Neural crest cell (in vitro differentiated cells): ENCODE results near the gene GABRB1. TPM values are rescaled to one million over a fixed set of nuclear protein-coding genes. Genes with fewer than 3 reads are reported as not detected.

ENCODE experiments used
- DNase-seq: peaks from one replicate; pipeline ENCODE4 v3.0.0; 2021; ENCODE audit warnings: low read depth, mixed read lengths, low spot score
- H3K27ac Mint-ChIP-seq: one replicate; pipeline ENCODE4 v1.8.0; 2021; ENCODE audit warnings: mild to moderate bottlenecking, mixed read lengths; ENCODE audit not compliant: unreplicated experiment
- H3K27me3 Mint-ChIP-seq: 2 replicates; pipeline ENCODE4 v1.8.0; 2021; ENCODE audit warnings: low read depth, mild to moderate bottlenecking, mixed read lengths
- H3K36me3 Mint-ChIP-seq: 2 replicates; pipeline ENCODE4 v1.8.0; 2021; ENCODE audit warnings: low read depth, mild to moderate bottlenecking, mixed read lengths
- H3K4me1 Mint-ChIP-seq: 2 replicates; pipeline ENCODE4 v1.8.0; 2021; ENCODE audit warnings: mixed read lengths
- H3K4me3 Mint-ChIP-seq: one replicate; pipeline ENCODE4 v1.8.0; 2021; ENCODE audit warnings: mild to moderate bottlenecking, mixed read lengths
- H3K9me3 Mint-ChIP-seq: 2 replicates; pipeline ENCODE4 v1.8.0; 2021; ENCODE audit warnings: mixed read lengths
- total RNA-seq: library from RNA; stranded (reverse); gene quantifications from 2 replicates; pipeline ENCODE4 v1.2.1, GENCODE V29; 2021
- TF ChIP-seq, protein P1 (sequence below): fragments of 200-600 bp; sonication (generic); conservative IDR thresholded peaks from 2 replicates; pipeline ENCODE4 v1.5.0; 2021; ENCODE audit warnings: antibody characterized with exemption, mild to moderate bottlenecking

Gene GABRB1
- total RNA-seq, 1 donor from 2014 or later = not detected

DNA sequence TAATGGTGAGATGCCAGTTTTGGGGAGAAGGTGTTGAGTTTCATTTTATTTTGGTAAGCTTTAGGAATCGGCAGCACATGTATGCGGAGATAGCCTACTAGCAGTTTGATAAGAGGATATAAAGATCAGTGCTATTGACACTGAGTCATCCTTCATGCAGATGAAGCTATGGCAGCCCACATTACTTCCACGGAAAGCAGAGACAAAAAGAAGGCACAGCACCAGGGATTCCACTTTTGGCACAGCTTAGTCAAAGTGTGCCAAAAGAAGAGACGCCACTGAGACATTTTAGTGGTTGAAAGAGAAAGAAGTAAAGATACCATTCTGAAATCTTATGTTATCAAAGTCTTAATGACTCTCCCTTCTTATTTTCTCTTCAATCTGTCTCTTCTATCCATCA, 103.8 kb downstream of the GABRB1 start:
- TF ChIP-seq, protein P1, sequence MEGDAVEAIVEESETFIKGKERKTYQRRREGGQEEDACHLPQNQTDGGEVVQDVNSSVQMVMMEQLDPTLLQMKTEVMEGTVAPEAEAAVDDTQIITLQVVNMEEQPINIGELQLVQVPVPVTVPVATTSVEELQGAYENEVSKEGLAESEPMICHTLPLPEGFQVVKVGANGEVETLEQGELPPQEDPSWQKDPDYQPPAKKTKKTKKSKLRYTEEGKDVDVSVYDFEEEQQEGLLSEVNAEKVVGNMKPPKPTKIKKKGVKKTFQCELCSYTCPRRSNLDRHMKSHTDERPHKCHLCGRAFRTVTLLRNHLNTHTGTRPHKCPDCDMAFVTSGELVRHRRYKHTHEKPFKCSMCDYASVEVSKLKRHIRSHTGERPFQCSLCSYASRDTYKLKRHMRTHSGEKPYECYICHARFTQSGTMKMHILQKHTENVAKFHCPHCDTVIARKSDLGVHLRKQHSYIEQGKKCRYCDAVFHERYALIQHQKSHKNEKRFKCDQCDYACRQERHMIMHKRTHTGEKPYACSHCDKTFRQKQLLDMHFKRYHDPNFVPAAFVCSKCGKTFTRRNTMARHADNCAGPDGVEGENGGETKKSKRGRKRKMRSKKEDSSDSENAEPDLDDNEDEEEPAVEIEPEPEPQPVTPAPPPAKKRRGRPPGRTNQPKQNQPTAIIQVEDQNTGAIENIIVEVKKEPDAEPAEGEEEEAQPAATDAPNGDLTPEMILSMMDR = no peak
- H3K27me3 Mint-ChIP-seq = no peaks in the 10 kb centered on the region
- DNase-seq = no peak
- H3K4me1 Mint-ChIP-seq = no peaks in the 10 kb centered on the region
- H3K36me3 Mint-ChIP-seq = no peaks in the 10 kb centered on the region
- H3K9me3 Mint-ChIP-seq = peaks cover 2% of the 10 kb centered on the region
- no peak overlapping the region for H3K27ac Mint-ChIP-seq
- H3K4me3 Mint-ChIP-seq = no peak overlapping the region

DNA sequence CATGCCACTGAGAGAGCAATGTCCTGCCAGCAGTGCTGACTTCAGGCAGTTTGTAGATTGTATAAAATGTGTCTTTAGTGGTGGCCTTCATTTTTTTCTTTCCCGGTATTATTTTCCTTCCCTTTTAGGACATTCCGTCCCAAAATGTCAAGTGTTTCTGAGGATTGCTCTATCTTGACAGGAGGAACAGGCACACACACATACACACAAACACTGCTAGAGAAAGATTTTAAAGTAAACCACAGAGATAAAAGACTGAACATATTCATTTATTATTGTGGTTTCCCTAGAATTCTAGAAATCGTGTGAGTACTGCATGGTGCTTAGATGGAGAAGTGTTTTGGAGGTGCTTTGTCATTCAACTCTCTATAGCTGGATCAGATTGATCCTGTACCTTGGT, 111.9 kb downstream of the GABRB1 start:
- no peak overlapping the region for H3K27ac Mint-ChIP-seq
- H3K36me3 Mint-ChIP-seq = no peaks in the 10 kb centered on the region
- H3K27me3 Mint-ChIP-seq = peaks cover 3% of the 10 kb centered on the region
- TF ChIP-seq, protein P1 = no peak
- no peak for DNase-seq
- H3K9me3 Mint-ChIP-seq = no peaks in the 10 kb centered on the region
- H3K4me3 Mint-ChIP-seq = no peak overlapping the region
- H3K4me1 Mint-ChIP-seq = peaks cover 13% of the 10 kb centered on the region

DNA sequence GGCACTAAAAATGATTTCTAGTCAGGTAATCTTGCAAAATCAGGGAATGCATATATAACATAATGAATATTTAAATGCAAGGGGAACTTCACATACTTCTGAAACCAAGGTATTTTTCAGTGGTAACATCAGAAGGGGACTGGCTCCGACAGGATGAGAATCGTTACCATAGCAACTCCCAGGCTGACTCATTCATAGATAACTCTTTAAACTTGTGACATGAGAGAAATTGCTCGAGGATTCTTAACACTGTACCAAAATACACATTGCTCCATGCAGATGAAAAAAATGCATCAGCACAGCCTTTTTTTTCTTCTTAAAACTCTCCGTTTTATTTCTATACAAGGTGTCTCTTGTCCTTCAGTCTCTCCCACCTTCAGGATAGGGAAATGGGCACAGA, 114.3 kb downstream of the GABRB1 start:
- no peak for DNase-seq
- Mint-ChIP-seq H3K27ac (no peak overlapping the region), H3K9me3 (no peaks in the 10 kb centered on the region), H3K27me3 (peaks cover 3% of the 10 kb centered on the region), H3K36me3 (no peaks in the 10 kb centered on the region), H3K4me1 (peaks cover 13% of the 10 kb centered on the region), H3K4me3 (no peak overlapping the region)
- TF ChIP-seq, protein P1 = no peak

DNA sequence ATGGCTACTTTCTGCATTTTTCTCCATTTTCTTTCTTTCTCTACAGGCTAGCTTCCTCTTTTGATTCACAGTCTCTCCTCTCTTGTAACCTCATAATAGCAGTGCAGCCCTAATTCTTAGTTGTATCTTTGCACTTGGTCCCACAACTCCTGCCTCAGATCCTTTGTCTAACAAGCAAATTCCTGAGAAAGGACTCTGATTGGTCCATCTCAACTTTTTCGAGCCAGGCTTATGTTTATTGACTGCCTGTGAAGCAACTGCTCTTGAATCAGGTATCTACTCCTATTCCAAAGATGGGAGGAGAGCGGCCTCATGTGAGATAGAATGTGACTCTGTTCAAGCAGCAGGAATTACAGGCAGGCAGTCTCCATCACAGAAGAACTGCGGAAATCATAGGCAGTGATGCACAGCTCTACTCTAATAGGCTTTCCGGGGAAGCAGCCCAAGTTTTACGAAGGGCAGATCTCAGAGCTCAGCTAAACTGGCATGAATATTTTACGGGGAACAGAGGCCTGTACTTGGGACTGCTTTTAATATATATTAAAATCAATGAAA, 123.5 kb downstream of the GABRB1 start:
- TF ChIP-seq, protein P1 = no peak
- H3K9me3 Mint-ChIP-seq = no peaks in the 10 kb centered on the region
- H3K27ac Mint-ChIP-seq = no peak overlapping the region
- DNase-seq = no peak
- H3K27me3 Mint-ChIP-seq = no peaks in the 10 kb centered on the region
- H3K36me3 Mint-ChIP-seq = no peaks in the 10 kb centered on the region
- no peak overlapping the region for H3K4me3 Mint-ChIP-seq
- no peaks in the 10 kb centered on the region for H3K4me1 Mint-ChIP-seq

DNA sequence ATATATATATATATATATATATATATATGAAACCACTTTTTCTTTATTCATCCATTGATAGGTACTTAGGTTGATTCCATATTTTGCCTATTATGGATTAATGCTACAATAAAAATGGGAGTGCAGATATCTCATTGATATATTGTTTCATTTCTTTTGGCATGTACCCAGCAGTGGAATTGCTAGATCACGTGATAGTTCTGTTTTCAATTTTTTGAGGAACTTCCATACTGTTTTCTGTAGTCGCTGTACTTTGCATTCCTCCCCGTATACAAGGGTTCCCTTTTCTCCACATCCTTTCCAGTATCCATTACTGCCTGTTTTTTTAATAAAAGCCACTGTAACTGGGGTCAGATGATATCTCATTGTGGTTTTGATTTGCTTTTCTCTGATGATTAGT, 124.6 kb downstream of the GABRB1 start:
- Mint-ChIP-seq H3K4me3 (no peak overlapping the region), H3K27me3 (no peaks in the 10 kb centered on the region), H3K27ac (no peak overlapping the region), H3K36me3 (no peaks in the 10 kb centered on the region), H3K9me3 (no peaks in the 10 kb centered on the region), H3K4me1 (no peaks in the 10 kb centered on the region)
- no peak for DNase-seq
- TF ChIP-seq, protein P1 = no peak
